GM12878 (cell line): ENCODE data around the gene CRTC3.

Experiments used
- ASH2L ChIP-seq: fragments of 300-600, 200-600 bp; sonication (generic); IDR thresholded peaks from 2 replicates; pipeline ENCODE4 v1.6.1; 2017; ENCODE audit warnings: low read depth, mild to moderate bottlenecking, borderline replicate concordance
- EZH2 ChIP-seq: IDR thresholded peaks from 2 replicates; pipeline ENCODE4 v1.6.1; 2012; ENCODE audit warnings: low read depth, mild to moderate bottlenecking, control low read depth, inconsistent platforms, low read length, borderline replicate concordance; ENCODE audit not compliant: control insufficient read depth
- FOXM1 ChIP-seq: IDR thresholded peaks from 2 replicates; pipeline ENCODE4 v1.6.1; 2012; ENCODE audit warnings: low read depth, mild to moderate bottlenecking, inconsistent platforms, low read length, moderate library complexity
- KDM1A ChIP-seq: fragments of 200-600 bp; sonication (generic); IDR thresholded peaks from 2 replicates; pipeline ENCODE4 v1.6.1; 2016; ENCODE audit warnings: borderline replicate concordance
- MXI1 ChIP-seq: fragments of 150-350 bp; IDR thresholded peaks from 2 replicates; pipeline ENCODE4 v1.6.1; 2011; ENCODE audit warnings: low read depth, mild to moderate bottlenecking, inconsistent platforms, low read length, improper control_type of control experiment
- POLR2A ChIP-seq: IDR thresholded peaks from 2 replicates; pipeline ENCODE4 v1.6.1; 2011; ENCODE audit warnings: low read depth, mild to moderate bottlenecking, low read length
- RFX5 ChIP-seq: IDR thresholded peaks from 2 replicates; pipeline ENCODE4 v1.6.1; 2011; ENCODE audit warnings: low read depth, low read length, improper control_type of control experiment
- SP1 ChIP-seq: IDR thresholded peaks from one replicate; pipeline ENCODE4 v1.6.1; 2011; ENCODE audit warnings: low read depth, low read length
- TAF1 ChIP-seq: IDR thresholded peaks from 2 replicates; pipeline ENCODE4 v1.6.1; 2011; ENCODE audit warnings: mild to moderate bottlenecking, low read depth, low read length, borderline replicate concordance
- TF ChIP-seq, protein P1 (sequence below), 3 experiments: IDR thresholded peaks in 2 of 3; conservative IDR thresholded peaks in 1 of 3; 2 replicates each; pipeline ENCODE4 v1.5.1; 2011; ENCODE audit warnings: low read depth in 3 of 3, low read length in 3 of 3, mild to moderate bottlenecking in 3 of 3, control low read depth in 2 of 3, moderate library complexity in 2 of 3, inconsistent platforms in 1 of 3, mixed read lengths in 1 of 3; ENCODE audit not compliant: control insufficient read depth in 2 of 3, insufficient read depth in 1 of 3; ENCODE audit errors: extremely low read depth in 1 of 3
- TF ChIP-seq, protein P2 (sequence below): IDR thresholded peaks from 2 replicates; pipeline ENCODE4 v1.6.1; 2012; ENCODE audit warnings: low read depth, low read length, improper control_type of control experiment
- TF ChIP-seq, protein P3 (sequence below): IDR thresholded peaks from 2 replicates; pipeline ENCODE4 v1.6.1; 2011; ENCODE audit warnings: low read depth, low read length, improper control_type of control experiment, borderline replicate concordance
- TF ChIP-seq, protein P4 (sequence below): fragments of 450-650 bp; IDR thresholded peaks from 2 replicates; pipeline ENCODE4 v1.6.1; 2018; ENCODE audit warnings: borderline replicate concordance, mild to moderate bottlenecking; ENCODE audit not compliant: partially characterized antibody
- TF ChIP-seq, protein P5 (sequence below): IDR thresholded peaks from 2 replicates; pipeline ENCODE4 v1.6.1; 2012; ENCODE audit warnings: low read depth, low read length, improper control_type of control experiment

DNA sequence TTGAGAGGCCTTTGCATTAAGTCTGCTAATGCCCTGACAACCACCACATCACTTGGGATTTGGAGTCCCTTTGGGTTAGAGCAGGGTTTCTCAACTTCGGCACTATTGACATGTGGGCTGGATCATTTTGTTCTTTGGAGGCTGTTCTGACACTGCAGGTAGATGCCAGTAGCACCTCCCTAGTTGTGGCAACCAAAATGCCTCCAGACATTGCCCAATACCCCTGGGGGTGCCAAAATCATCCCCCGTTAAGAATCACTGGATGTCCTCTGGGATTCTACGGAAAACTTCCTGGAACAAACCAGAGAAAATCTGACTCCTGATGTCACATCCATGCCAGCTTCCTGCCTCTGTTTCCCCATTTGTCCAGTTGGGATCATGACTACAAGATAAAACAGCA is 150.2 kb downstream of the CRTC3 start:
- TF ChIP-seq TAF1 (no peak), KDM1A (no peak), MXI1 (no peak), RFX5 (no peak), POLR2A (no peak), EZH2 (no peak), FOXM1 (no peak), ASH2L (no peak), SP1 (no peak)
- TF ChIP-seq, protein P1, sequence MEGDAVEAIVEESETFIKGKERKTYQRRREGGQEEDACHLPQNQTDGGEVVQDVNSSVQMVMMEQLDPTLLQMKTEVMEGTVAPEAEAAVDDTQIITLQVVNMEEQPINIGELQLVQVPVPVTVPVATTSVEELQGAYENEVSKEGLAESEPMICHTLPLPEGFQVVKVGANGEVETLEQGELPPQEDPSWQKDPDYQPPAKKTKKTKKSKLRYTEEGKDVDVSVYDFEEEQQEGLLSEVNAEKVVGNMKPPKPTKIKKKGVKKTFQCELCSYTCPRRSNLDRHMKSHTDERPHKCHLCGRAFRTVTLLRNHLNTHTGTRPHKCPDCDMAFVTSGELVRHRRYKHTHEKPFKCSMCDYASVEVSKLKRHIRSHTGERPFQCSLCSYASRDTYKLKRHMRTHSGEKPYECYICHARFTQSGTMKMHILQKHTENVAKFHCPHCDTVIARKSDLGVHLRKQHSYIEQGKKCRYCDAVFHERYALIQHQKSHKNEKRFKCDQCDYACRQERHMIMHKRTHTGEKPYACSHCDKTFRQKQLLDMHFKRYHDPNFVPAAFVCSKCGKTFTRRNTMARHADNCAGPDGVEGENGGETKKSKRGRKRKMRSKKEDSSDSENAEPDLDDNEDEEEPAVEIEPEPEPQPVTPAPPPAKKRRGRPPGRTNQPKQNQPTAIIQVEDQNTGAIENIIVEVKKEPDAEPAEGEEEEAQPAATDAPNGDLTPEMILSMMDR (IDR thresholded peaks at IDR 0.05 in 2 of 3, conservative IDR thresholded peaks at IDR 0.05 in 1 of 3; ENCODE audit: control insufficient read depth in 2 of 3, extremely low read depth in 1 of 3, insufficient read depth in 1 of 3, low read depth in 3 of 3, low read length in 3 of 3): 0 out of 6 replicates have a peak, but pooled peaks of 1 of the 3 experiments have one; percentile 3
- TF ChIP-seq, protein P2, sequence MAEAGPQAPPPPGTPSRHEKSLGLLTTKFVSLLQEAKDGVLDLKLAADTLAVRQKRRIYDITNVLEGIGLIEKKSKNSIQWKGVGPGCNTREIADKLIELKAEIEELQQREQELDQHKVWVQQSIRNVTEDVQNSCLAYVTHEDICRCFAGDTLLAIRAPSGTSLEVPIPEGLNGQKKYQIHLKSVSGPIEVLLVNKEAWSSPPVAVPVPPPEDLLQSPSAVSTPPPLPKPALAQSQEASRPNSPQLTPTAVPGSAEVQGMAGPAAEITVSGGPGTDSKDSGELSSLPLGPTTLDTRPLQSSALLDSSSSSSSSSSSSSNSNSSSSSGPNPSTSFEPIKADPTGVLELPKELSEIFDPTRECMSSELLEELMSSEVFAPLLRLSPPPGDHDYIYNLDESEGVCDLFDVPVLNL: no peak
- TF ChIP-seq, protein P3, sequence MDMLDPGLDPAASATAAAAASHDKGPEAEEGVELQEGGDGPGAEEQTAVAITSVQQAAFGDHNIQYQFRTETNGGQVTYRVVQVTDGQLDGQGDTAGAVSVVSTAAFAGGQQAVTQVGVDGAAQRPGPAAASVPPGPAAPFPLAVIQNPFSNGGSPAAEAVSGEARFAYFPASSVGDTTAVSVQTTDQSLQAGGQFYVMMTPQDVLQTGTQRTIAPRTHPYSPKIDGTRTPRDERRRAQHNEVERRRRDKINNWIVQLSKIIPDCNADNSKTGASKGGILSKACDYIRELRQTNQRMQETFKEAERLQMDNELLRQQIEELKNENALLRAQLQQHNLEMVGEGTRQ: no peak
- TF ChIP-seq, protein P4, sequence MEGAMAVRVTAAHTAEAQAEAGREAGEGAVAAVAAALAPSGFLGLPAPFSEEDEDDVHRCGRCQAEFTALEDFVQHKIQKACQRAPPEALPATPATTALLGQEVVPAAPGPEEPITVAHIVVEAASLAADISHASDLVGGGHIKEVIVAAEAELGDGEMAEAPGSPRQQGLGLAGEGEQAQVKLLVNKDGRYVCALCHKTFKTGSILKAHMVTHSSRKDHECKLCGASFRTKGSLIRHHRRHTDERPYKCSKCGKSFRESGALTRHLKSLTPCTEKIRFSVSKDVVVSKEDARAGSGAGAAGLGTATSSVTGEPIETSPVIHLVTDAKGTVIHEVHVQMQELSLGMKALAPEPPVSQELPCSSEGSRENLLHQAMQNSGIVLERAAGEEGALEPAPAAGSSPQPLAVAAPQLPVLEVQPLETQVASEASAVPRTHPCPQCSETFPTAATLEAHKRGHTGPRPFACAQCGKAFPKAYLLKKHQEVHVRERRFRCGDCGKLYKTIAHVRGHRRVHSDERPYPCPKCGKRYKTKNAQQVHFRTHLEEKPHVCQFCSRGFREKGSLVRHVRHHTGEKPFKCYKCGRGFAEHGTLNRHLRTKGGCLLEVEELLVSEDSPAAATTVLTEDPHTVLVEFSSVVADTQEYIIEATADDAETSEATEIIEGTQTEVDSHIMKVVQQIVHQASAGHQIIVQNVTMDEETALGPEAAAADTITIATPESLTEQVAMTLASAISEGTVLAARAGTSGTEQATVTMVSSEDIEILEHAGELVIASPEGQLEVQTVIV: no peak
- TF ChIP-seq, protein P5, sequence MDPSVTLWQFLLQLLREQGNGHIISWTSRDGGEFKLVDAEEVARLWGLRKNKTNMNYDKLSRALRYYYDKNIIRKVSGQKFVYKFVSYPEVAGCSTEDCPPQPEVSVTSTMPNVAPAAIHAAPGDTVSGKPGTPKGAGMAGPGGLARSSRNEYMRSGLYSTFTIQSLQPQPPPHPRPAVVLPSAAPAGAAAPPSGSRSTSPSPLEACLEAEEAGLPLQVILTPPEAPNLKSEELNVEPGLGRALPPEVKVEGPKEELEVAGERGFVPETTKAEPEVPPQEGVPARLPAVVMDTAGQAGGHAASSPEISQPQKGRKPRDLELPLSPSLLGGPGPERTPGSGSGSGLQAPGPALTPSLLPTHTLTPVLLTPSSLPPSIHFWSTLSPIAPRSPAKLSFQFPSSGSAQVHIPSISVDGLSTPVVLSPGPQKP: no peak
